ENCODE measurements around the gene BGN. TPM values are rescaled to one million over a fixed set of nuclear protein-coding genes. Genes with fewer than 3 reads are reported as not detected.

The BGN gene
- total RNA-seq, 1 experiment from 2014 or later, result 2.9 TPM

DNA sequence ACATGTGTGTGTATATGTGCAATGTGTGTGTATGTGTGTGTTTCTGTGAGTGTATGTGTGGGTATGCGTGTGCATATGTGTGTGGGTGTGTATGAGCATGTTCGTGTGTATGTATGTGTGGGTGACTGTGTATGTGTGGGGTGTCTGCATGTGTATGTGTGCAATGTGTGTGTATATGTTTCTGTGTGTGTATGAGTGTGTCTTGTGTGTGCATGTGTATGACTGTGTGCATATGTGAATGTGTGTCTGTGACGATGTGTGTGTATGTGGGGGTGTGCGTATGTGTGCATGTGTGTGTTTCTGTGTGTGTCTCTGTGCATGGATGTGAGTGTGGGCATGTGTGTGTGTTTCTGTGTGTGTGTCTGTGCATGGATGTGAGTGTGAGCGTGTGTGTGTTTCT lies 18.5 kb downstream of the BGN start:
- H3K4me3 ChIP-seq (ENCODE audit: low read depth in 2 of 2, low read length in 2 of 2), result no peak overlapping the region
- no TSS peak for BruUV-seq (replicated peaks)
- intact Hi-C loops (cut with micrococcal nuclease; ENCODE audit: unreplicated experiment) (no loop called here), in situ Hi-C loops (cut with HindIII; ENCODE audit: low pct_unique_long_range_greater_than_20kb, low sequenced_read_pairs) (no loop called here)
- no peaks in the 10 kb centered on the region for H3K36me3 ChIP-seq (ENCODE audit: control insufficient read depth, insufficient read depth, low read length)
- DNase-seq (ENCODE audit: low read depth, low spot score), result no peak
- TF ChIP-seq TCF7L2 (IDR thresholded peaks at IDR 0.05; ENCODE audit: low read depth, low read length) (no peak), SIN3A (IDR thresholded peaks at IDR 0.05; ENCODE audit: borderline replicate concordance, insufficient read depth, low read depth, low read length) (no peak), POLR2AphosphoS5 (IDR thresholded peaks at IDR 0.05; ENCODE audit: low read depth, low read length) (no peak)
- TF ChIP-seq, protein P1, sequence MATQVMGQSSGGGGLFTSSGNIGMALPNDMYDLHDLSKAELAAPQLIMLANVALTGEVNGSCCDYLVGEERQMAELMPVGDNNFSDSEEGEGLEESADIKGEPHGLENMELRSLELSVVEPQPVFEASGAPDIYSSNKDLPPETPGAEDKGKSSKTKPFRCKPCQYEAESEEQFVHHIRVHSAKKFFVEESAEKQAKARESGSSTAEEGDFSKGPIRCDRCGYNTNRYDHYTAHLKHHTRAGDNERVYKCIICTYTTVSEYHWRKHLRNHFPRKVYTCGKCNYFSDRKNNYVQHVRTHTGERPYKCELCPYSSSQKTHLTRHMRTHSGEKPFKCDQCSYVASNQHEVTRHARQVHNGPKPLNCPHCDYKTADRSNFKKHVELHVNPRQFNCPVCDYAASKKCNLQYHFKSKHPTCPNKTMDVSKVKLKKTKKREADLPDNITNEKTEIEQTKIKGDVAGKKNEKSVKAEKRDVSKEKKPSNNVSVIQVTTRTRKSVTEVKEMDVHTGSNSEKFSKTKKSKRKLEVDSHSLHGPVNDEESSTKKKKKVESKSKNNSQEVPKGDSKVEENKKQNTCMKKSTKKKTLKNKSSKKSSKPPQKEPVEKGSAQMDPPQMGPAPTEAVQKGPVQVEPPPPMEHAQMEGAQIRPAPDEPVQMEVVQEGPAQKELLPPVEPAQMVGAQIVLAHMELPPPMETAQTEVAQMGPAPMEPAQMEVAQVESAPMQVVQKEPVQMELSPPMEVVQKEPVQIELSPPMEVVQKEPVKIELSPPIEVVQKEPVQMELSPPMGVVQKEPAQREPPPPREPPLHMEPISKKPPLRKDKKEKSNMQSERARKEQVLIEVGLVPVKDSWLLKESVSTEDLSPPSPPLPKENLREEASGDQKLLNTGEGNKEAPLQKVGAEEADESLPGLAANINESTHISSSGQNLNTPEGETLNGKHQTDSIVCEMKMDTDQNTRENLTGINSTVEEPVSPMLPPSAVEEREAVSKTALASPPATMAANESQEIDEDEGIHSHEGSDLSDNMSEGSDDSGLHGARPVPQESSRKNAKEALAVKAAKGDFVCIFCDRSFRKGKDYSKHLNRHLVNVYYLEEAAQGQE (IDR thresholded peaks at IDR 0.05; ENCODE audit: insufficient read depth in 1 of 2, low read depth in 2 of 2, low read length in 1 of 2), result no peak
- TF ChIP-seq, protein P2, sequence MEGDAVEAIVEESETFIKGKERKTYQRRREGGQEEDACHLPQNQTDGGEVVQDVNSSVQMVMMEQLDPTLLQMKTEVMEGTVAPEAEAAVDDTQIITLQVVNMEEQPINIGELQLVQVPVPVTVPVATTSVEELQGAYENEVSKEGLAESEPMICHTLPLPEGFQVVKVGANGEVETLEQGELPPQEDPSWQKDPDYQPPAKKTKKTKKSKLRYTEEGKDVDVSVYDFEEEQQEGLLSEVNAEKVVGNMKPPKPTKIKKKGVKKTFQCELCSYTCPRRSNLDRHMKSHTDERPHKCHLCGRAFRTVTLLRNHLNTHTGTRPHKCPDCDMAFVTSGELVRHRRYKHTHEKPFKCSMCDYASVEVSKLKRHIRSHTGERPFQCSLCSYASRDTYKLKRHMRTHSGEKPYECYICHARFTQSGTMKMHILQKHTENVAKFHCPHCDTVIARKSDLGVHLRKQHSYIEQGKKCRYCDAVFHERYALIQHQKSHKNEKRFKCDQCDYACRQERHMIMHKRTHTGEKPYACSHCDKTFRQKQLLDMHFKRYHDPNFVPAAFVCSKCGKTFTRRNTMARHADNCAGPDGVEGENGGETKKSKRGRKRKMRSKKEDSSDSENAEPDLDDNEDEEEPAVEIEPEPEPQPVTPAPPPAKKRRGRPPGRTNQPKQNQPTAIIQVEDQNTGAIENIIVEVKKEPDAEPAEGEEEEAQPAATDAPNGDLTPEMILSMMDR (IDR thresholded peaks at IDR 0.05), result no peak
- no peak for ATAC-seq
- POLR2A ChIA-PET, result no interaction called here
- H3K27ac ChIP-seq (ENCODE audit: low read length), result no peak overlapping the region
- no peaks in the 10 kb centered on the region; the same call in 1 of the 2 replicates for H3K4me1 ChIP-seq (ENCODE audit: control insufficient read depth, insufficient read depth, low read length)
- CTCF ChIA-PET, result no interaction called here
- H3K9me3 ChIP-seq (ENCODE audit: control insufficient read depth, insufficient read depth, low read depth, low read length), result no peaks in the 10 kb centered on the region
- H3K27me3 ChIP-seq (ENCODE audit: control insufficient read depth, insufficient read depth, low read length), result no peaks in the 10 kb centered on the region

DNA sequence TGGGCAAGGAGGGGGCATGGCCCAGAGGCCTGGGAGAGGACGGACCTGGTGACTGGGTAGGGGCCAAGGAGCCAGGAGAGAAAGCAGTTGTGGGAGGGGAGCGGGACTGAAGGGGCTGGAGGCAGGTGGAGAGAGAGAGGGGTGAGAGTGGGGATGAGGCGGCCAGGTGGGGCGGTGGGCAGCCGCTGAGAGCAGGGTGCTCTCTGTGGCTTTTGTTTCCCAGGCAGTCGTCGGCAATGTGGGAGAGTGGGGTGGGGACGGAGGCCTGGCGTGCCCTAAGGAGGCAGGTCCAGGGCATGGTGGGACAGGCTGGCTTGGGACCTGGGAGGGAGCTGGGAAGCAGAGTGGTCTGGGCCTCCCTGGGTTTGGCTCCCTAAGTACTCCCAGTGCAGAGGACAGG lies 19.5 kb downstream of the BGN start:
- intact Hi-C loops (cut with micrococcal nuclease; ENCODE audit: unreplicated experiment), result no loop called here
- Histone ChIP-seq H3K4me1 (ENCODE audit: control insufficient read depth, insufficient read depth, low read length) (no peaks in the 10 kb centered on the region; the same call in 1 of the 2 replicates), H3K36me3 (ENCODE audit: control insufficient read depth, insufficient read depth, low read length) (no peaks in the 10 kb centered on the region), H3K9me3 (ENCODE audit: control insufficient read depth, insufficient read depth, low read depth, low read length) (no peaks in the 10 kb centered on the region), H3K27me3 (ENCODE audit: control insufficient read depth, insufficient read depth, low read length) (no peaks in the 10 kb centered on the region; the same call in 1 of the 2 replicates), H3K4me3 (ENCODE audit: low read depth in 2 of 2, low read length in 2 of 2) (no peak overlapping the region), H3K27ac (ENCODE audit: low read length) (no peak overlapping the region)
- in situ Hi-C loops (cut with HindIII; ENCODE audit: low pct_unique_long_range_greater_than_20kb, low sequenced_read_pairs), result no loop called here
- TF ChIP-seq TCF7L2 (IDR thresholded peaks at IDR 0.05; ENCODE audit: low read depth, low read length) (no peak), POLR2AphosphoS5 (IDR thresholded peaks at IDR 0.05; ENCODE audit: low read depth, low read length) (no peak), SIN3A (IDR thresholded peaks at IDR 0.05; ENCODE audit: borderline replicate concordance, insufficient read depth, low read depth, low read length) (no peak)
- TF ChIP-seq, protein P1 (IDR thresholded peaks at IDR 0.05; ENCODE audit: insufficient read depth in 1 of 2, low read depth in 2 of 2, low read length in 1 of 2), result no peak
- TF ChIP-seq, protein P2 (IDR thresholded peaks at IDR 0.05), result no peak
- CTCF ChIA-PET, result no interaction called here
- DNase-seq (ENCODE audit: low read depth, low spot score) (no peak), ATAC-seq (no peak)
- BruUV-seq (replicated peaks), result no TSS peak
- POLR2A ChIA-PET, result no interaction called here

Data from Panc1 (cell line).